Measurements from ENCODE around the gene CACNA1G.

The CACNA1G gene

GRCh38 chr17:50649042-50649908 lies 88.8 kb downstream of the CACNA1G start:
- Histone ChIP-seq H3K4me3 (ENCODE audit: low read length) (no peak overlapping the region), H4K20me1 (ENCODE audit: control insufficient read depth, insufficient read depth, low read depth, low read length) (no peaks in the 10 kb centered on the region), H3F3A (ENCODE audit: control insufficient read depth, insufficient read depth) (no peaks in the 10 kb centered on the region), H3K9me3 (ENCODE audit: control insufficient read depth, insufficient read depth, low read length) (peaks cover 5% of the 10 kb centered on the region), H3K36me3 (ENCODE audit: control insufficient read depth, low read length) (no peaks in the 10 kb centered on the region), H3K4me2 (ENCODE audit: low read length) (no peak overlapping the region), H3K27me3 (ENCODE audit: control insufficient read depth, low read length) (peaks cover 17% of the 10 kb centered on the region), H3K4me1 (ENCODE audit: control insufficient read depth, low read length) (peaks cover 3% of the 10 kb centered on the region; the same call in 1 of the 2 replicates), H3K79me2 (ENCODE audit: control insufficient read depth, low read length) (no peaks in the 10 kb centered on the region), H3K9me2 (replicated peaks; ENCODE audit: control insufficient read depth, low read length) (no peaks in the 10 kb centered on the region), H3K27ac (ENCODE audit: low read depth, low read length) (no peak overlapping the region)
- TF ChIP-seq EZH2phosphoT487 (IDR thresholded peaks at IDR 0.05; ENCODE audit: borderline replicate concordance, low read length): no peak
- no peak for TF ChIP-seq CTCF (IDR thresholded peaks at IDR 0.05; ENCODE audit: low read depth, low read length, poor library complexity, severe bottlenecking)

- Histone ChIP-seq H3K27ac (ENCODE audit: low read depth, low read length) (no peak overlapping the region), H3F3A (ENCODE audit: control insufficient read depth, insufficient read depth) (no peaks in the 10 kb centered on the region), H3K27me3 (ENCODE audit: control insufficient read depth, low read length) (peaks cover 13% of the 10 kb centered on the region), H3K79me2 (ENCODE audit: control insufficient read depth, low read length) (no peaks in the 10 kb centered on the region), H3K9me2 (replicated peaks; ENCODE audit: control insufficient read depth, low read length) (no peaks in the 10 kb centered on the region), H4K20me1 (ENCODE audit: control insufficient read depth, insufficient read depth, low read depth, low read length) (no peaks in the 10 kb centered on the region), H3K4me2 (ENCODE audit: low read length) (no peak overlapping the region), H3K9me3 (ENCODE audit: control insufficient read depth, insufficient read depth, low read length) (peaks cover 5% of the 10 kb centered on the region), H3K36me3 (ENCODE audit: control insufficient read depth, low read length) (no peaks in the 10 kb centered on the region), H3K4me1 (ENCODE audit: control insufficient read depth, low read length) (peaks cover 3% of the 10 kb centered on the region; the same call in 1 of the 2 replicates), H3K4me3 (ENCODE audit: low read length) (no peak overlapping the region)
- TF ChIP-seq CTCF (IDR thresholded peaks at IDR 0.05; ENCODE audit: low read depth, low read length, poor library complexity, severe bottlenecking): no peak
- TF ChIP-seq EZH2phosphoT487 (IDR thresholded peaks at IDR 0.05; ENCODE audit: borderline replicate concordance, low read length): no peak
Measured at GRCh38 chr17:50651661-50652060, 91.1 kb downstream of the CACNA1G start.

- Histone ChIP-seq H3K4me1 (ENCODE audit: control insufficient read depth, low read length) (peaks cover 3% of the 10 kb centered on the region; the same call in 1 of the 2 replicates), H3K9me3 (ENCODE audit: control insufficient read depth, insufficient read depth, low read length) (peaks cover 5% of the 10 kb centered on the region), H3K36me3 (ENCODE audit: control insufficient read depth, low read length) (no peaks in the 10 kb centered on the region), H4K20me1 (ENCODE audit: control insufficient read depth, insufficient read depth, low read depth, low read length) (no peaks in the 10 kb centered on the region), H3F3A (ENCODE audit: control insufficient read depth, insufficient read depth) (no peaks in the 10 kb centered on the region), H3K27me3 (ENCODE audit: control insufficient read depth, low read length) (peaks cover 13% of the 10 kb centered on the region), H3K4me3 (ENCODE audit: low read length) (no peak overlapping the region), H3K4me2 (ENCODE audit: low read length) (no peak overlapping the region), H3K9me2 (replicated peaks; ENCODE audit: control insufficient read depth, low read length) (no peaks in the 10 kb centered on the region), H3K79me2 (ENCODE audit: control insufficient read depth, low read length) (no peaks in the 10 kb centered on the region), H3K27ac (ENCODE audit: low read depth, low read length) (no peak overlapping the region)
- TF ChIP-seq EZH2phosphoT487 (IDR thresholded peaks at IDR 0.05; ENCODE audit: borderline replicate concordance, low read length) (no peak), CTCF (IDR thresholded peaks at IDR 0.05; ENCODE audit: low read depth, low read length, poor library complexity, severe bottlenecking) (no peak)
Measured at GRCh38 chr17:50653738-50654137, 93.2 kb downstream of the CACNA1G start.
